ENCODE measurements around the gene FAM174C.

Gene FAM174C

GRCh38 chr19:1285737-1286360 lies 10.5 kb downstream of the FAM174C start, which contains the start of gene EFNA2:
EFNA2 (plus strand) TSS chr19:1285873; CDS start chr19:1286169, 296 bp downstream.
- no peak for TF ChIP-seq CTCF (conservative IDR thresholded peaks at IDR 0.05; ENCODE audit: low read length)
- H3K4me3 ChIP-seq (ENCODE audit: low read length): no peak within 1 kb of the TSS
- no peak for DNase-seq (ENCODE audit: low read depth)

GRCh38 chr19:1286487-1287353 lies 11.4 kb downstream of the FAM174C start:
- no peak for DNase-seq (ENCODE audit: low read depth)
- TF ChIP-seq CTCF (conservative IDR thresholded peaks at IDR 0.05; ENCODE audit: low read length): no peak
- no peak overlapping the region for H3K4me3 ChIP-seq (ENCODE audit: low read length)

- no peak for DNase-seq (ENCODE audit: low read depth)
- no peak for TF ChIP-seq CTCF (conservative IDR thresholded peaks at IDR 0.05; ENCODE audit: low read length)
- H3K4me3 ChIP-seq (ENCODE audit: low read length): no peak overlapping the region
Observed at GRCh38 chr19:1287354-1288225, 12.3 kb downstream of the FAM174C start.

- no peak for TF ChIP-seq CTCF (conservative IDR thresholded peaks at IDR 0.05; ENCODE audit: low read length)
- no peak overlapping the region for H3K4me3 ChIP-seq (ENCODE audit: low read length)
- no peak for DNase-seq (ENCODE audit: low read depth)
Observed at GRCh38 chr19:1288226-1288612, 12.9 kb downstream of the FAM174C start.

- H3K4me3 ChIP-seq (ENCODE audit: low read length): no peak overlapping the region
- no peak for DNase-seq (ENCODE audit: low read depth)
- TF ChIP-seq CTCF (conservative IDR thresholded peaks at IDR 0.05; ENCODE audit: low read length): no peak
Observed at GRCh38 chr19:1288833-1289685, 13.7 kb downstream of the FAM174C start.

- DNase-seq (ENCODE audit: low read depth): no peak
- H3K4me3 ChIP-seq (ENCODE audit: low read length): no peak overlapping the region
- no peak for TF ChIP-seq CTCF (conservative IDR thresholded peaks at IDR 0.05; ENCODE audit: low read length)
Observed at GRCh38 chr19:1289686-1290025, 14.3 kb downstream of the FAM174C start.

Data from AG10803 (cell line).